SH-SY5Y (cell line): ENCODE data around the gene CTSH.

Source experiments
- GATA2 ChIP-seq: IDR thresholded peaks from 2 replicates; pipeline ENCODE4 v1.6.1; 2011; ENCODE audit warnings: mild to moderate bottlenecking, low read depth, low read length
- GATA3 ChIP-seq: IDR thresholded peaks from 2 replicates; pipeline ENCODE4 v1.6.1; 2011; ENCODE audit warnings: low read depth, mild to moderate bottlenecking, low read length, moderate library complexity

DNA sequence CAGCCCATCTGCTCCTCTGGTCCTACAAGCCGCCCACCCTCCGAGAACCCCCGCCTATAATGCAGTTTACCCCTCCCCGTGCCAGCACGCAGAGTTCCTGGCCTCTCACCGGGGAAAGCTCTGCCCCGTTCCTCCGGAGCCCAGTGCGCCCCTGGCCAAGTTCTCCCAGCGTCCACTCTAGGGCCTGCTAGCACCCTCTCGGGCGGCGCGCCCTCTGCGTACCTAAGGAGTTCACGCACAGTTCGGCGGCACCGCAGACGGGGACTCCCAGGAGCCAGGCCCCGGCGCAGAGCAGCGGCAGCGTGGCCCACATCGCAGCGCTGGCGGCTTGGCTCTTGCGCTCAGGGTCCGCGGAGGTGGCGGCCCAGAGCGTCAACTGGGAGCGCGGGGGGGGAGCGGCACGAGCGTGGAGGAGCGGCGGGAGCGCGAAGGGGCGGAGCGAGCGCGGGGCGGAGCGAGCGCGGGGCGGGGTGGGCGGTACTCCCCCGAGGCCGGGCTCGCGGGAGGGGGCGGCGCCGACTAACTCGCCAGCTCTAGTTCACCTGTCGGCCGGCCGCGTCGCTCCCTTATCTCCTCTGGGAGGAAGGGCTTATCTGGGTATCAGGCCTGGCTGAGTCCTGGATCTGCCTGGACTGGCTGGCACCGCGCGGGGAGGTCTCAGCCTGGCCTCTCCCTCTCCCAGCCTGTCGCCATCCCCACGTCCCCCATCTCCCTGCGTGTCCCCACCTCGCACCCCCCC lies at the start of gene CTSH:
- TF ChIP-seq GATA2 (peak; percentile 74), GATA3 (no peak)
